GM18519 (cell line): ENCODE results near the gene KLHL33.

Experiments
- ATAC-seq: cut with Tn5 transposase; IDR thresholded peaks from one replicate; pipeline ENCODE4 v1.9.1; 2021; ENCODE audit warnings: mild to moderate bottlenecking, moderate library complexity; ENCODE audit not compliant: unreplicated experiment, low FRiP score

KLHL33 gene

DNA sequence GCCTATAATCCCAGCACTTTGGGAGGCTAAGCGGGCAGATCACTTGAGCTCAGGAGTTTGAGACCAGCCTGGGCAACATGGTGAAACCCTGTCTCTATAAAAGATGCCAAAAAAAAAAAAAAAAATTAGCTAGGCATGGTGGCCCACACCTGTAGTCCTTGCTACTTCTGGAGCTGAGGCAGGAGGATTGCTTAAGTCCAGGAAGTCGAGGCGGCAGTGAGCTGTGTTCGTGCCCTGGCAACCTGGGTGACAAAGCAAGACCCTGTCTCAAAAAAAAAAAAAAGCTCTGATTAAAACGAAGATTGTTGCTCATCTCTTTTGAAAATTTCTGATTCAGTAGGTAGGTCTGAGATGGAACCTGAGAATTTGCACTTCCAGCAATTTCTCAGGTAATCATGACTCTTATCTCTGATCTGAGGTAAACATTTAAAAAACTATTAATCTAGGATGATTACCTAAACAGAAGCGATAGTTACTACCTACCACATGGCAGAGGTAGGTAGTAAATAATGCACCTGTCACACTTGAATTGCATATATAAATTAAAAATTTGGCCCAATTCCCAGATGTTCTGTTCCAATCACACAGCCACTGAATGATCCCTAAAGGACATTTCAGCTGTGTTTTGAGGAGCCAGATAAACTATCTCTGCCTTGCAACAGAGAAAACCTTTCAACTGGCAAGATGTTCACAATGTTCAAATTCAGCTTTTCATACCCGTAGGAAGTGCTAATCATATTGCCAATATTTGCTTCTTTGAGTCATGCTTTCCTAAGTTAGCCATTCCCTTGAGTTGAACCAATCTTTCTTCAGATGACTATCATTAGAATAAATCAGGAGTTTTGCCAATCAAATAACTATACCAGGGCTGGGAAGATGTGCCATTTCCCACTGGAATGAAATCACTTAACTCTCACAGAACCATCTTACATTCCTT, 18.4 kb downstream of the KLHL33 start:
- ATAC-seq: no peak

GRCh38 chr14:20416223-20416622, 19.7 kb downstream of the KLHL33 start:
- no peak for ATAC-seq

DNA sequence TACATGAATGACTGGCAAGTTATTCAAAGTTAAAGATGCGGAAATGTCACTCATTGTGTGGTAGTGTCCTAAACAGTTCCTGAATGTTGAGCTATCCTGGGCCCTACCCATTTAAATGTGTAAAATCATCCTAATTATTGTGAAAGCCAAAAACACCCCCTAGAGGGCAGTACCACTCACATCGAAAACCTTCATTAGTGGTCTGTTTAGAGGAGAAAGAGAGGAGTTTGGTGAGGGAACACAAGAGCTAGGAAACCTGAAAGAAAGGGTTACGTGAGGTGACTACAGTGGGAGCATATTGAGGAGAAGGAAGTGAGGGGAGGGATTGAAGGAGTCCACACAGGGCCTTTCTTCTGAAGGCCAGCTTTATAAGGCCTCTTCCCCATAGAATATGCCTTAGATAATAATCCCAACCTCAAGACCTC, 20.2 kb downstream of the KLHL33 start:
- ATAC-seq: no peak

DNA sequence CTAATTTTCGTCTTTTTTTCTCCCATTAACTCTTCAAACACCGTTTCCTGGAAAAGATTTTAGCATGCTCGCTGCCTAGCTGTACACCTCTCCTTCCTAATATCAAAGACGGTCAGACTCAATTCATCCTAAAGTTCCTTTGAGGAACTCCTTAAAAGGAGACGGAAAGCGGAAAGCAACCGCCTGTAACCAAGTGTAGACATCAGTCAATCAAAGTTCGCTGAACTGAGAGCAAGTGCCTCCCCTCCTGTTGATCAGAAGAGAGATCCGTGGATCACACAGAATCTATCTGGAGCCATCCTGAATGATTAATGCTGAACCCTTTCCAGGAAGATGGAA, 22.3 kb downstream of the KLHL33 start:
- no peak for ATAC-seq

DNA sequence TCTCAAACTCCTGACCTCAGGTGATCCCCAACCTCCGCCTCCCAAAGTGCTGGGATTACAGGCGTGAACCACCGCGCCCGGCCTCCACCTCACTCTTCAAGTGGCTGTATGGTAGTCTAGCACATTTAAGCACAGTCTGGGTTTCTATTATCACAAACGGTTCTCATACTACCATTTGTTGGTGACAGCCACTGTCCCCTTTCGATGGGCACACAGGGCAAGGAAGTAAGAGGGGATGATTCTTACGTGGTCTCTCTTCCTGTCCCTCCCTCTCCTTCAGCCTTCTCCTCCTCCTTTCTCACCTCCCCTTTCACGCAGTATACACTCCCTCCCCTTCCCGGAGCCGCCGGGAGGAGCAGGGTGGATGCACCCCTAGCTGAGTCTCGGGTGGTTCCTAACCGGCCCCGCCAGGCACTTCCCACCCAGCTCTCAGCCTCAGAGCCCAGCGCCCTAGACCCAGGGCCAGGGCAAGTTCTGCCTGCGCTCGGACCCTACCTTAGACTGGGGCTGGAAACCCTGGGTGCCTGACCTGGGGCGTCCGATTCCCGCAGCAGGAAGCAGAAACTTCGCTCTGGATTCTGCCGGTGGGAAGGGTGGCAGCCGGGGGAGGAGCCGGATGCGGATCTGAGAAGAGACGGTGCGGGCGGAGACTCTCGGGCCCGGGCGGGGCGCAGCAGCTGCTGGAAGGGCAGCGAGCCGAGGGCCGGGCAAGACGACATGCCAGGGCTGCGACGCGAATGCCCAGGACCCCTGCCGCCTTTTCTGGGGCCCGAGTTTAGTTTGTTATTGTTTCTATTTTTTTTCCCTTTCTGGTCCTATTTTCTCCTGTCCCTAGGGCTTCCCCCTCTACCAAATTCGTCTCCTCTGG, 22.9 kb downstream of the KLHL33 start, which contains the start of gene TEP1:
TEP1 (minus strand) TSS at position 626 of the 868 bp plus-strand sequence. CDS start 5,062 bp downstream, outside the sequence.
- ATAC-seq: peak; percentile 38

- peak; percentile 58 for ATAC-seq
These were observed 23.6 kb downstream of the KLHL33 start for GRCh38 chr14:20412411-20412810.

- no peak for ATAC-seq
These were observed 26.7 kb downstream of the KLHL33 start for GRCh38 chr14:20409226-20409625.

DNA sequence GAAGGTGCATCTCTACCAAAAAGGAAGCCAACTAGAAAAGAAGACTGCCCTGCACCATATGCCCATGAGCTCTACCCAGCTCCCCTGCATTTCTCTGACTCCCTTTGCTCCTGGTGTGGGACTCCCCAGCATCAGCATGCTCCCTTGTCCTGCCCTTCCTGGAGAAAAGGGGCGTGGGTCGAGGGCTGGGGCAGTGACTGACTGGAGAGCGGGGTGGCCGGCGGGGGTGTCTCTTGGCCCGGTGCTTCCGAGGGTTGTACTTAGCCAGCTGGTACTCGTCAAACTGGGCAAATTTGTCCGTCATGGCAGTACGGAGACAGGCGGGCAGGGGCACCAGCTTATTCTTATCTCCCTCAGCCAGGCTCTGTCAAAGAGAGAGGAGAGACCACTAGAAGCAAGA, 32.4 kb downstream of the KLHL33 start:
- ATAC-seq: no peak

DNA sequence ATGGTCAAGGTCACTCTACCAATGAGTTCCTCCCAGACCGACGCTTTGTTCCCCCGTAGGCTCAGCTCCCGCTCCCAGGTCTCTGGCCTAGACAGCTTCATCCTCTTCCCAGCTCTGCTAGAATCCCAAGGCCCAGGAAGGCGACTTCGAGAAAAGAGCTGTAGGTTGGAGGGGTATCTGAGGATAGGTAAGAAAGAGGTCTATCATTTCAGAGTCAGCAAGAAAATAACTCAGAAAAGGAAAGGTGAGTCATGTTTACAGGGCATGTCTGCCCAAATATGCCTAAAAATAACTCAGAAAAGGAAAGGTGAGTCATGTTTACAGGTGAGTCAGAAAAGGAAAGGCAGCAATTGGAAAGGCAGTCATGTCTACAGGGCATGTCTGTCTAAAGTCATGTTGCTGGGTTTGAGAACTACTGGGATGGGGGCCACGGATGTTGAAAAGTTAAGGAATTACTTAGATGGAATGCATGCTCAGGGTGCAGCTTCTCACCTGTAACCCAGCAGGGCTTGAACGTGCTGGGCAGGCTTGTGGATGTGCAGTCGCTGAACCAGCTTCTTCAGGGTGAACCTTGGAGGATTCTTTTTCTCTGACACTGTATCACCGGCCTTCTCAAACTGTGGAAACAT, 34.9 kb downstream of the KLHL33 start:
- ATAC-seq: no peak

DNA sequence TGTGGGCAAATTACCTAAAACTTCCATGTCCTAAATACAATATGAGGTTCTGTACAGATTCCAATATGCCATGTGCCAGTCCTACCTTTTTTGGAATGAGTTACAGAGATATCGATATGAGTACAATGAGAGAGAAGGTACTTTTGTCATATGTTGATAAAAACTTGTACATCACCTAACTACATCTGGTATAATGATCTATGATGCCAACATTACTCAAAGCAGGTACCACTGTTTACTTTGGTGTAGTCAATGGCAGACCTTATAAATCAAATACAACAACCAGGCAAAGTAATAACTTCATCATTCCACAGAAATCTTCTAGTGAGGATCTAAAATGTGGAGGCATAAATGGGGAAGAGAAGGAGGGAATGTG, 35.4 kb downstream of the KLHL33 start:
- ATAC-seq: no peak

- ATAC-seq: no peak
These were observed 38.5 kb downstream of the KLHL33 start for GRCh38 chr14:20397511-20397910.

DNA sequence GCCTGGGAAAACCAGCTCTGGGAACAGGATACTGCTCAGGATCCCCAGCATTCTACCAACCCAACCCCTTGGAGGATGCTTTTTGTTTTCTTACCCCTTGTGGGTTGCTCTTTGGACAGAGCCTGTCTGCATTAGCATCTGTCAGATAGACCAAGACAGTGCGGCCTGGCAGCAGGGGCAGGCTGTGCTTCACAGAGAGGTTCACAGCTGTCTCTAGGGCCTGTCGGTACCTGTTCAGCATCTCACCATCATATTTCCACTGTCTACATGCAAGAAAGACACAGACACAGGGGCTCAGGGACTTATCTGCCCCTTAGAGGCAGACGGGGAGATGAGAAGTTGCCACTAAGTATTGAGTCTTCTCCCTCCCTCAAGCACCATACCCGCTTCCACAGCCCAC, 44.5 kb downstream of the KLHL33 start:
- no peak for ATAC-seq

DNA sequence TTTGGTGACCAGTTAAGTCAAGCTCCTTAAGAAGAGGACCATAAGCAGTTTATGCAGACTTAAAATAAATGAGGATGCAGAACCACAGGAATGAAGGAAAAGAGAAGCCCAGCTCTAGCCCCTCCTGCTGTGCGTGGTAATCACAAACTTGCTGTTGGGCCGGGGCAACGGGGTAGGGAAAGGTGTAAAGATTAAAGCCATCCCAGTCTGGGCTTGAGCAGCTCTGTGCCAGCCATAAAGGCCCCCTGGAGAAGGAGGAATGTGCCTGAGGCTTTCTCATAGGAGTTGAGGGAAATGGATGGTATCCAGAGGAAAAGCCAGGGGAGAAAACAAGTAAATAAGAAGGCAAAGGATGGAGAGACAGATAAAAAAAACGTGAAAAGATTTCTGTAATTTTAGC, 47.8 kb downstream of the KLHL33 start:
- ATAC-seq: no peak

GRCh38 chr14:20387576-20387975, 48.4 kb downstream of the KLHL33 start:
- no peak for ATAC-seq

DNA sequence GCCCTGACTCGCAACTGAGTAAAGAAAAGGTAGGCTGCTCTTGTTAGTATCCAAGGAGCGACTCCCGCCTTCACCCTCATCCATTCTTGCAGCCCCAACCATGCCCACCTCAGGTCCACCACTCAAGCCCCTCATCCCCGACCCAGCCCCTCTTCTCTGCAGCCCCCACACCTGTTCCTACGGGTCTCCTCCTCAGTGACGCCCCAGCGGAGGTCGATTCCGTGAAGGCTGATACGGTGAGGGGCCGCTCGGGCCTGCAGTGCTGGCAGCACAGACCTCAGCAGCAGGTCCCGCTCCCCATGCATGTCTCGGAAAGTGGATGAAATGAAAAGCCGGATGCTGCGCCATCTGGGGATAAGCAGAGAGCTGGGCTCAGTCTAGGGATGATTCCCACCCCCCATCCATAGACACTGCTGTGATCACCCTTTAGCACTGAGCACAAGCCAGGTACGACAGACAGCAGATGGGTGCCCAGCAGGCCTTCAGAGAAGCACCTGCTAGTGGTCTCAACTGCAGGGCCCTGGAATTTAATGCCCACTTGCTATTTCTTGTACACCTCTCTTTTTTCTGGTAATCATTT, 49.6 kb downstream of the KLHL33 start:
- ATAC-seq: no peak

- ATAC-seq: no peak
These were observed 51.1 kb downstream of the KLHL33 start for GRCh38 chr14:20384886-20385285.

- no peak for ATAC-seq
These were observed 51.6 kb downstream of the KLHL33 start for GRCh38 chr14:20384321-20384720.

GRCh38 chr14:20383636-20384035, 52.3 kb downstream of the KLHL33 start:
- no peak for ATAC-seq

GRCh38 chr14:20383032-20383431, 52.9 kb downstream of the KLHL33 start:
- ATAC-seq: no peak

- ATAC-seq: no peak
These were observed 53.4 kb downstream of the KLHL33 start for GRCh38 chr14:20382526-20382925.

DNA sequence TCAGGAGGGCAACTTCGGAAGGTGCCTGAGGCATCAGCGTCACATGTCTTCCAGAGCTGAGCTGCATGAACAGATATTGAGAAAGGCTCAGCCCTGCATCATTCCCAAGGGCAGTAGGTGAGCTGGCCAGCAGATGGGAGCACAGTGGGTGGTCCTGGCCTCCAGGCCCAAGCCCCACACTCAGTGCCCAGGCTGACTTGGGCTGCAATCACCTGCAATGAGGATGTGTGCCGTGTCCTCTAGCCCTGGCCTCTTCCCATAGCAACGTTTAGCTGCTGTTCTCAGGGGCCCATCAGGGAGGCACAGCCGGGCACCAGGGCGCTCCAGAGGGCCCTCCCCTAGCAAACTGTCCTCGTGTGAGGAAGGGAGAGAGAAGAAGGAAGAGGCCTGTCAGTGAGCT, 54.6 kb downstream of the KLHL33 start:
- ATAC-seq: no peak
